Measurements from ENCODE around the gene CHD5. TPM values are rescaled to one million over a fixed set of nuclear protein-coding genes. Genes with fewer than 3 reads are reported as not detected.

The CHD5 gene
- polyA plus RNA-seq, 1 donor (not counting 4 experiments of a cell fraction or from before 2014, with no cell fraction given): 0.07 TPM

GRCh38 chr1:6178751-6179563, 1.2 kb downstream of the CHD5 start:
- Histone ChIP-seq H3K4me2 (ENCODE audit: control insufficient read depth, extremely low read depth, insufficient read depth, low read depth, low read length) (no peak overlapping the region), H3K9ac (ENCODE audit: control insufficient read depth, extremely low read depth, insufficient read depth, low read length) (no peak overlapping the region), H3K79me2 (ENCODE audit: control insufficient read depth, insufficient read depth, low read length) (no peaks in the 10 kb centered on the region), H3K27ac (ENCODE audit: control insufficient read depth, insufficient read depth, low read length) (no peak overlapping the region), H3K36me3 (ENCODE audit: control insufficient read depth in 2 of 2, extremely low read depth in 1 of 2, insufficient read depth in 2 of 2, low read length in 2 of 2) (no peaks in the 10 kb centered on the region), H4K20me1 (ENCODE audit: control insufficient read depth, extremely low read depth, insufficient read depth, low read length) (peaks cover 18% of the 10 kb centered on the region), H3K4me1 (ENCODE audit: control insufficient read depth, extremely low read depth, insufficient read depth, low read length) (peaks cover 13% of the 10 kb centered on the region), H3K4me3 (ENCODE audit: control insufficient read depth in 2 of 3, extremely low read depth in 1 of 3, insufficient read depth in 2 of 3, low read depth in 1 of 3, low read length in 3 of 3) (no peak overlapping the region), H3K9me1 (ENCODE audit: control insufficient read depth, extremely low read depth, insufficient read depth, low read length) (peaks cover 3% of the 10 kb centered on the region), H3K9me3 (ENCODE audit: control insufficient read depth, low read depth, low read length) (no peaks in the 10 kb centered on the region), H2AFZ (ENCODE audit: control insufficient read depth, low read length) (no peak overlapping the region), H3K27me3 (ENCODE audit: control insufficient read depth, extremely low read depth, insufficient read depth, low read length) (peaks cover 56% of the 10 kb centered on the region)
- TF ChIP-seq EZH2 (IDR thresholded peaks at IDR 0.05; ENCODE audit: low read length) (peak; percentile 98), CTCF (optimal IDR thresholded peaks at IDR 0.05 in 1 of 3, IDR thresholded peaks at IDR 0.05 in 1 of 3, conservative IDR thresholded peaks at IDR 0.05 in 1 of 3; ENCODE audit: extremely low read depth in 1 of 3, insufficient read depth in 2 of 3, low read length in 3 of 3) (no peak)
- FAIRE-seq: no peak
- DNase-seq (ENCODE audit: low read depth, low spot score): no peak
- dilution Hi-C loops (cut with MboI; ENCODE audit: extremely low pct_ligation_motif_present, low sequenced_read_pairs): no loop called here

DNA sequence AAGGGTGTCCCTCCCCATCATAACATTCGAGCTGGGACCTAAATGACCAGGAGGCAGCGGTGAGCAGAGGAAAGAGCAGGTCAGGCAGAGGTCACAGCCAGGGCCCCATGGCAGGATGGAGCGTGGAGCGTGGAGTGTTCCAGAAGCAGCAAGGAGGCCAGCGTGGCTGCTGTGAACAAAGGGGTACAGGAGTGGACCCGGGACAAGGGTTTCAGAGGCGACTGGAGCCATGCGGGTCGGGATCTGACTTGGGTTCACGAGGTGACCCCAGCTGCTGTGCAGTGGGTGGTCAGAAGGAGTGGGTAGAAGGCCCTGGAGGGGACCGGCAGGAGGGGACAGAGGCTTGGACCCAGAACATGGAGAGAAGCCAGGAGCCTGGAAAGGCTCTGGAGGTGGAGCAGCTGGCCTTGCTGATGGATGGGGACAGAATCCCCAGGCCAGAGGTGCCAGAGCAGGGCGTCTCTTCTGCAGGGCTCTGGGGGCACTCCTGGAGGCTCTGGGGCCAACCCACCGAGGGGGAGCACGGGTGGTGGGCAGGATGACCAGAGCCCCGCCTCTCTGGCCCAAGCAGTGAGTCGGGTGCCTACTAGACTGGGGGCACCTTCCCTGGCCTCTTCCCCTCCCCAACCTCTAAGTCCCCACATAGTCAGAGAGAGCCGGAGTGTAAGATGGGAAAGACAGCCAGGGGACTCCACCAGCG, 2.3 kb downstream of the CHD5 start:
- Histone ChIP-seq H3K27ac (ENCODE audit: control insufficient read depth, insufficient read depth, low read length) (no peak overlapping the region), H3K27me3 (ENCODE audit: control insufficient read depth, extremely low read depth, insufficient read depth, low read length) (peaks cover 62% of the 10 kb centered on the region), H3K4me1 (ENCODE audit: control insufficient read depth, extremely low read depth, insufficient read depth, low read length) (peaks cover 8% of the 10 kb centered on the region), H3K9ac (ENCODE audit: control insufficient read depth, extremely low read depth, insufficient read depth, low read length) (no peak overlapping the region), H3K9me3 (ENCODE audit: control insufficient read depth, low read depth, low read length) (no peaks in the 10 kb centered on the region), H3K36me3 (ENCODE audit: control insufficient read depth in 2 of 2, extremely low read depth in 1 of 2, insufficient read depth in 2 of 2, low read length in 2 of 2) (no peaks in the 10 kb centered on the region), H3K9me1 (ENCODE audit: control insufficient read depth, extremely low read depth, insufficient read depth, low read length) (no peaks in the 10 kb centered on the region), H3K4me3 (ENCODE audit: control insufficient read depth in 2 of 3, extremely low read depth in 1 of 3, insufficient read depth in 2 of 3, low read depth in 1 of 3, low read length in 3 of 3) (no peak overlapping the region), H2AFZ (ENCODE audit: control insufficient read depth, low read length) (no peak overlapping the region), H3K4me2 (ENCODE audit: control insufficient read depth, extremely low read depth, insufficient read depth, low read depth, low read length) (no peak overlapping the region), H3K79me2 (ENCODE audit: control insufficient read depth, insufficient read depth, low read length) (no peaks in the 10 kb centered on the region), H4K20me1 (ENCODE audit: control insufficient read depth, extremely low read depth, insufficient read depth, low read length) (peaks cover 10% of the 10 kb centered on the region)
- dilution Hi-C loops (cut with MboI; ENCODE audit: extremely low pct_ligation_motif_present, low sequenced_read_pairs): no loop called here
- no peak for TF ChIP-seq CTCF (optimal IDR thresholded peaks at IDR 0.05 in 1 of 3, IDR thresholded peaks at IDR 0.05 in 1 of 3, conservative IDR thresholded peaks at IDR 0.05 in 1 of 3; ENCODE audit: extremely low read depth in 1 of 3, insufficient read depth in 2 of 3, low read length in 3 of 3)
- no peak for TF ChIP-seq EZH2 (IDR thresholded peaks at IDR 0.05; ENCODE audit: low read length)
- FAIRE-seq (no peak), DNase-seq (ENCODE audit: low read depth, low spot score) (no peak)

Data from keratinocyte (primary cell).